T-helper 1 cell treated with Interleukin-12 subunit alpha and Interleukin-12 subunit beta and Interleukin-4 antibody, amounts not matched to agents 30 μg/mL and 1 μg/mL, for 36 hours (primary cell): ENCODE results near the gene TRIM15.

Source experiments
- H3K27ac Mint-ChIP-seq: one replicate; pipeline ENCODE4 v1.8.0; 2021; ENCODE audit warnings: mild to moderate bottlenecking, mixed read lengths
- H3K27me3 Mint-ChIP-seq: one replicate; pipeline ENCODE4 v1.8.0; 2021; ENCODE audit warnings: low read depth, mixed read lengths
- H3K36me3 Mint-ChIP-seq: one replicate; pipeline ENCODE4 v1.8.0; 2021; ENCODE audit warnings: low read depth, mixed read lengths
- H3K4me1 Mint-ChIP-seq: one replicate; pipeline ENCODE4 v1.8.0; 2021; ENCODE audit warnings: low read depth, mixed read lengths
- H3K4me3 Mint-ChIP-seq: one replicate; pipeline ENCODE4 v1.8.0; 2021; ENCODE audit warnings: mild to moderate bottlenecking, moderate library complexity, mixed read lengths
- H3K9me3 Mint-ChIP-seq: one replicate; pipeline ENCODE4 v1.8.0; 2021; ENCODE audit warnings: mixed read lengths

The TRIM15 gene

DNA sequence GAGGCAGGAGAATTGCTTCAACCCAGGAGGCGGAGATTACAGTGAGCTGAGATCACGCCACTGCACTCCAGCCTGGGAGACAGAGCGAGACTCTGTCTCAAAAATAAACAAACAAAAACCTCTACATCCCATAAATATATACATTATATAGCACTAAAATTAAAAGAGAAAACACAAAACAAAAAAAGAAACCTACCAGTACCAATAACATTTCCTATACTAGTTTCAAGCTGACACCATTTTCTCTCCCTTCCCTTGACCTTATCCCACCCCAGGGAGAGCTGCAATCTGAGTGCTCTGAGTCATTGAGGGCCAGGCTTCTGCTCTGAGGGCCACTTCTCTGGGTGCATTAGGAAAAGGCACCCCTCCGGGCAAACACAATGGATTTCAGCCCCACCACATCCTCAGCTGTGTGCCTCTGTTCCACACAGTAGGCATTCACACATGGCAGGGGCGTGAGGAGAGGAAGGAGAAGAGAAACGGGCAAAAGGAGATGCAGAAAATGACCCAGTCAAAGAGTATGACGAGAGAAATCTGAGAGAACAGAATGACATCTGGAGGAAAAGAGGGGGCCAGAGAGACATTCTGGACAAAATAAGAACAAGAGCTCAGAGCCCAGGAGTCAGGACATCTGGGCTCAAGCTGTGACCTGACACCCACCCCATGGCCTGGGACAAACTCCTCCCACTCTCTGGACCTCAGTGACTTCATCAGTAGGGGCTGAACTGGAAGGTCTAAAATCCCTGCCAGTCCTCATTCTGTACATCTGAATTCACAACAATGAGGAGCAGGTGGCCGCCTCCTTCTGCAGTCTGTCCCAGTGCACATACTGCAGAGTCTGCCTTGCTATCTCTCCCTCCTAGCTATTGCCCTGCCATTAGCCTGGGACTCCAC is 31.7 kb downstream of the TRIM15 start:
- Mint-ChIP-seq H3K27me3 (no peaks in the 10 kb centered on the region), H3K36me3 (peaks cover 26% of the 10 kb centered on the region), H3K9me3 (no peaks in the 10 kb centered on the region), H3K4me1 (peaks cover 9% of the 10 kb centered on the region), H3K4me3 (no peak overlapping the region), H3K27ac (no peak overlapping the region)

DNA sequence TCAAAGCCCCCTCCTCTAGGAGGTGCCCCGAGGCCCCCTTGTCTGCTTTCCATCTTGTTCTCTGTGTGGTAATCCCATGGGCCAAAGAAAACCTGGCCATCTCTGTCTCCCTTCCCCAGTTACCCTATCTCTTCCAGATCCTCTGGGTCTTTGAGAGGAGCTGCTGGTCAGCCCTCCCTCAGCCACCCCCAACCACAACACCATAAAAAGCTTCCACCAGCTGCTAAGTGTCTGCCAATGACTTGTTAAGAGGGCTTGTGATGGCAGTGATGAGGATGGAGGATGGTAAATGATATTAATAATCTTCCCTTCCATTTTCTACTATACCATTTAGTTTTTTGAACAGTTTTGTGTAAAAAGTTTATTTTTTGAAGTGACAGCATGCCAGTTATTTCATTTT is 32.6 kb downstream of the TRIM15 start:
- peaks cover 15% of the 10 kb centered on the region for H3K4me1 Mint-ChIP-seq
- H3K27me3 Mint-ChIP-seq: no peaks in the 10 kb centered on the region
- H3K36me3 Mint-ChIP-seq: peaks cover 29% of the 10 kb centered on the region
- H3K9me3 Mint-ChIP-seq: no peaks in the 10 kb centered on the region
- H3K4me3 Mint-ChIP-seq: no peak overlapping the region
- no peak overlapping the region for H3K27ac Mint-ChIP-seq

DNA sequence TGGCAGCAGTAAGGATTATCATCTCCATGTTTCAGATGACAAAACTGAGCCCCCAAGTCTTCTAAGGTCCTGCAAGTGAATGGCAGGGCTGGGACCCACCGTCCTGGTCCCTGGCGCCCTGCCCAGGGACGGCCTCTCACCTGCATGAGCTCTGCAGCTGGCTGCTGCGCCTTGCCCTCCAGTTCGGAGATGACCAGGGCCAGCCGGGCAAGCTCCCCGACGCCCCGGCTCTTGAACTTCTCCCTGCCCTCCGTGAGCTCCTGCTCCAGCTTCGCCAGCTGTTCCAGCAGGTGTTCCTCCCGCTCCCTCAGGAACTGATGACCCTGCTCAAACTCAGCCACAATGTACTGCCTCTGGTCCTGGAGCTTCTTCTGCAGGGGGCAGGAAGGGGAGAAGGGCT is 33.0 kb downstream of the TRIM15 start:
- Mint-ChIP-seq H3K36me3 (peaks cover 27% of the 10 kb centered on the region), H3K4me1 (peaks cover 17% of the 10 kb centered on the region), H3K27me3 (no peaks in the 10 kb centered on the region), H3K4me3 (no peak overlapping the region), H3K9me3 (no peaks in the 10 kb centered on the region), H3K27ac (no peak overlapping the region)

DNA sequence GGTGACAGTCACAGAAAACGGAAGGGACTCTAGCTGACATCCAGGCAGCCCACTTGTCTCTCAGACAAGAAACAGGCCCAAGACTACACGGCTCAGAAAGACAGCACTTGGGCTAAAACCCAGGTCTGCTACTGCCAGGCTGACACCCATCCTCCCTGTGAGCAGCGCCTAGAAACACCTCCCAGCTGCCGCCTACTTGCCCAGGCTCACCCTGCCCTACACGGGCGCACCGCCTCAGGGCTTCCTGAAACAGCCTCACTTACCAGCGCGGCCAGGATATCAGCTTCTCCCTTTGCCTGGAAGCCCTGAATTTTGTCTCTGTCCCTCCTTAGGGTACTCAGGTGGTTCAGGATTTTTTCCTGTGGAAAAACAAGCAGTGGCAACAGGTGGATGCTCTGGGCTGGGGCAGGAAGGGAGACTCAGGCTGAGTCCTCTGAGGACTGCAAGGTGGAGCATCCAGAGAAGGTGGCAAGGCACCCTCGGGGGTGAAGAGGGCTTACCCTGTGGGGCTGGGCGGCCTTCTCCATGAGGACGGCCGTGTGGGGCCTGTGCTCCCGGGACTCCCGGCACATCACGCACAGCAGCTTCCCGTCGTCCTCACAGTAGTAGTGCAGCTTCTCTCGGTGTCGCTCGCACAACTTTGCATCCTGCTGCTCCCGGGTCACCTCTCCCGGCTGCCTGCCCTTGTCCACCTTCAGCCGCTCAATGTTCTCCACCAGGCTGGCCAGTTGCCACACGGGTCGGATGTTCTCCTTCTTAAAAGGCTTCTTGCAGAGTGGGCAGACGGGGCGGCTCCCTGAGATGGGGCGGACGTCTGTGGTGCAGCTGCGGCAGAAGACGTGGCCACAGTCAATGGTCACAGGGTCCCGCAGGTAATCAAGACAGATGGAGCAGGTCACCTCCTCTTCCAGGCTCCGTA is 35.1 kb downstream of the TRIM15 start:
- Mint-ChIP-seq H3K4me1 (peaks cover 24% of the 10 kb centered on the region), H3K9me3 (no peaks in the 10 kb centered on the region), H3K36me3 (peaks cover 27% of the 10 kb centered on the region), H3K27me3 (no peaks in the 10 kb centered on the region), H3K27ac (no peak overlapping the region), H3K4me3 (no peak overlapping the region)

DNA sequence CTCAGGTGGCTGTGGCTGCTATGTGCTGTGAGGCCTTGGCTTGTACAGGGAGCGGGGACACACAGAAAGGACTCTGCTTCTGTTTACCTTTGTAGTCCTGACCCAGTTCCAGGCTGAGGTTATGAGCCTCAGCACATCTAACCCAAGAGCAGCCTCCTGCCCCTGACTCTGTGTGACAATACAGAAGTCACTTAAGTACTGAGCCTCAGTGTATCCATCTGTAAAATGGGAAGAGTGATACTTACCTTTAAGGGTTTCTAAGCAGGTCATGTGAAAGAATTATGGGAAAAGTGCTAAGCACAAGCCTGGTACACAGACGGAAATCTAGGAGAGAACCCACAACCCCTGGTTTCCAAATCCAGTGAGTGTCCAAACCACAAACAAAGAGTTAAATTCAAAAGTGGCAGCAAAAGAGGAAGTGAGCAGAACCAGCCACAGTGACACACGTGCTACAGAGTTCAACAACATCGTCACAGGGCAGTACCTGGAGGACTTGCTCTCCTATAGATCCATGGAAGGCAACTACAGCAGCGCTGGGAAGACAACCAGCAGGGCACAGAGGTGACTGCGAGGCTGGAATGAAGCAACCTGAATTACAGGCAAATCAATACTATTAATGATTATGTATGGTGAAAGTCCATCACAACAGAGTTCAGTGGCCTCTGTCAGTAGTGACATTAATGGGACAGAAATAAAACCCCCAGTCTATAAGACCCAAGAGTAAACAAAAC is 37.4 kb downstream of the TRIM15 start:
- no peaks in the 10 kb centered on the region for H3K9me3 Mint-ChIP-seq
- peak overlapping the region; percentile 11 for H3K27ac Mint-ChIP-seq
- H3K4me1 Mint-ChIP-seq: peaks cover 35% of the 10 kb centered on the region
- no peak overlapping the region for H3K4me3 Mint-ChIP-seq
- H3K27me3 Mint-ChIP-seq: no peaks in the 10 kb centered on the region
- H3K36me3 Mint-ChIP-seq: peaks cover 28% of the 10 kb centered on the region

DNA sequence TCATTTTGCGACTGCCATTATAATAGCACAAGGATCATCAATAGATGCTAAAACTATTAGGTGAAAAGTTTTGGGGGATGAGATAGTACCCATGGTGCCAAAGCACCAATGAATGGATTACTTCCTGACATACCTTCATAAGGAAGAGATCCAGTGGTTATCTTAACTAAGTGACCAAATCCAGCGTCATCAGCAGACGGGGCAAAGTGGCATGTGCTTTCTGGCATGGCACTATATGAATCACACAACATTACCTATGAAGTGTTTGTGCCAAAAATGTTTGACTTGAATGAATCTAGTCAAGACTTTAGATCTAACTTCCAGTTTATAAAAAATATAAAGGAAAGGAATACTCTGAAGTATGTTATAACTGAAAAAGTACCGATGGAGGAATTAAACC is 39.0 kb downstream of the TRIM15 start:
- H3K9me3 Mint-ChIP-seq: no peaks in the 10 kb centered on the region
- H3K4me3 Mint-ChIP-seq: no peak overlapping the region
- H3K27ac Mint-ChIP-seq: no peak overlapping the region
- peaks cover 33% of the 10 kb centered on the region for H3K4me1 Mint-ChIP-seq
- no peaks in the 10 kb centered on the region for H3K27me3 Mint-ChIP-seq
- peaks cover 23% of the 10 kb centered on the region for H3K36me3 Mint-ChIP-seq

DNA sequence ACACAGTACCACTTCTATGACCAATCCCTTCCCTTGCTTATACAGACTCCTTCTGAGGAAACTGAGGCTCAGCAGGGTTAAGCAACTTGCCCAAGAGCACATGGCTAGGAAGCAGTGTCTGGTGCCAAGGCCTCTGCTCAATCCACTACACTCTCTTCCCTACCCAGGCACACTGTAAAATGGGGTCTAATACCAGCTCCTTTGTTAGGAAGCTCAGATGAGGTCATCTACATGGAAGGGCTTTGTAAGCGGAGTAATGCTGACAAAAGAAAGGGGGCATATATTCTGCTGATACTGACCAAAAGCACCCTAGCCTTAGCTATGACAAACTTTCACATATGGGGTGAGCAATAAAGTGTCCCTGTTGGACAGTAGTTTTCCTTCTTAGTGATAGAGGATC is 40.8 kb downstream of the TRIM15 start:
- Mint-ChIP-seq H3K4me3 (no peak overlapping the region), H3K36me3 (peaks cover 18% of the 10 kb centered on the region), H3K27me3 (no peaks in the 10 kb centered on the region), H3K9me3 (no peaks in the 10 kb centered on the region), H3K27ac (no peak overlapping the region), H3K4me1 (peaks cover 43% of the 10 kb centered on the region)

DNA sequence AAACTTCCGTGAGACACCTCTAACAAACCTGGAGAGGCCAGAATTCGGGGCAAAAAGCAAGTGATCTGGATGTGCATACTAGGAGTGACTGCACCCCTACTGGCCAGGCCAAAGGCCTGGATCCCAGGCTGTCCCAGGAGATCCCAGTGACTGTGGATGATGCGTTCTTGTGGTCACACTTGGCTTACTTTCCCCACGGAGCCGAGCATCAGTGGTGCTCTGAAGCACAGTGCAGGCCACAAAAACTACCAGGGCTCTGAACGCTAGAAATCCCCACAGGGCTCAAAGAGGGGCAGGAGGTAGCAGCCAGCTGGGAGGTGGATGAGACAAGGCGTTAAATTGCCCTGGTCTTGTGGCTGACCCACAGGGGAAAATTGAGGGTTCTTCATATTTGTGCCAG is 42.8 kb downstream of the TRIM15 start:
- H3K27ac Mint-ChIP-seq: no peak overlapping the region
- H3K9me3 Mint-ChIP-seq: no peaks in the 10 kb centered on the region
- peaks cover 18% of the 10 kb centered on the region for H3K36me3 Mint-ChIP-seq
- no peaks in the 10 kb centered on the region for H3K27me3 Mint-ChIP-seq
- no peak overlapping the region for H3K4me3 Mint-ChIP-seq
- H3K4me1 Mint-ChIP-seq: peaks cover 46% of the 10 kb centered on the region

DNA sequence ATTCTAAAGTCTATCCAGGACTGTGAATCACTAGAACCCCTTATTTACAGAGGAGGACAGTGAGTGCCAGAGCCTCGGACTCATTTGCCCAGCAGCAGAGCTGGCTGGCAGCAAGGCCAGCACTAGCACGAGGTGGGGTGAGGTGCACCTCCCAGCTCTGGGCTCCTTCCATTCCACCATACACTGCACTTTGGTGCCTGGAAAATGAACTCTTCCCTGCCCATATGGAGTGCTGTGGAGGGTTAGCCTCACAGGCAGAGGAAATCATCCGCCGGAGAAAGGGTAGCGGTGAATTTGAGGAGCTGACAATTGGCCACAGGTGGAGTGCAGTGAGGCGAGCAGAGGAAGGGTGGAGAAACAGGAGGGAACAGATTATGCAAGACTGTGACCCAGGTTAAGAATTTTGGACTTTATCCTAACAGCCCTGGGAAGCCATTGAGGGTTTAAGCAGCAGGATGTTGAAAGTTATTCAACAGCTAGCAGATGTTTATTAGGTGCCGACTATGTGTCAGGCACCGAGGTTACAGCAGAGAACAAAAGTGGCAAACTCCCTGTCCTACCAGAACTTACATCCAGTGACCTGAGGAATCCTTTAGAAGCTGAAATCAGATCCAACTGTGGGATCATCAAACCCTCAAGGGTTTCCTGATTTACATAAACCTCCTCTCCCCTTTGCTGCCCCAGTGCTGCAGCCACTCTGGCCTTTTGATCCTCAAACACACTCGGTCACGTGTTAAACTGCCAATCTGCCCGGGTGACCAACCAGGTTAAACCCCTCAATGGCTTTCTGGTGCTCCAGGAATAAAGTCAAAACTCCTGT is 43.7 kb downstream of the TRIM15 start:
- Mint-ChIP-seq H3K9me3 (no peaks in the 10 kb centered on the region), H3K27ac (no peak overlapping the region), H3K27me3 (no peaks in the 10 kb centered on the region), H3K4me1 (peaks cover 51% of the 10 kb centered on the region), H3K36me3 (peaks cover 23% of the 10 kb centered on the region), H3K4me3 (no peak overlapping the region)

DNA sequence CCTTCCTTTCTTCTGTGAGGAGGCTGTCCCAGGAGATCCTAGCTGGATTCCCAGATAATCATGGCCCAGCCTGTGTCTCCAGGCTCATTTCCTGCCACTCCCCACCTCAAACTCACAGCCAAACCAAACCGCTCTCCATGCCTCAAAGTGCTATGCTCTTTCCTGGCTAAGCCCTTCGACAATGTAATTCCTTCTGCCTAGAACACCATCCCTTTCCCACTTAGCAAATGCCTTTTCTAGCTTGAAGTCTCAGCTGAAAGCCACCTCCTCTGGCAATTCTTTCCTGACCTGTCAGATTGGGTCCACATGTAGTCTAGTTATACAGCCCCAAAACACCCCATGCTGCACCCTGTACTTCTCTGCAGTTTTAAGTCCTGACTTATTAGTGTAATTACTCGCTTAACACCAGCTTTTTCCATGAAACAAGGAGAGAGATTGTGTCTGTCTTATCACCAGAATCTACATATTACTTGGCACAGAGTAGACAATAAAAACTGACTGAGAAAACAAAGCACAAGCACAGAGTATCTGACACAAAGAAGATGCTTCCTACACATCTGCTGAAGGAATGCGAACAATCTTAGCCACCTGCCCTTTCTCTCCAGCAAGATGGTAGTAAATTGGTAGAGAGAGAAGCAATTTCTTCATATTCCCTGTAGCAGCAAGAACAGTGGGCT is 44.4 kb downstream of the TRIM15 start:
- Mint-ChIP-seq H3K4me3 (no peak overlapping the region), H3K9me3 (no peaks in the 10 kb centered on the region), H3K27me3 (no peaks in the 10 kb centered on the region), H3K36me3 (peaks cover 22% of the 10 kb centered on the region), H3K27ac (no peak overlapping the region), H3K4me1 (peaks cover 49% of the 10 kb centered on the region)

DNA sequence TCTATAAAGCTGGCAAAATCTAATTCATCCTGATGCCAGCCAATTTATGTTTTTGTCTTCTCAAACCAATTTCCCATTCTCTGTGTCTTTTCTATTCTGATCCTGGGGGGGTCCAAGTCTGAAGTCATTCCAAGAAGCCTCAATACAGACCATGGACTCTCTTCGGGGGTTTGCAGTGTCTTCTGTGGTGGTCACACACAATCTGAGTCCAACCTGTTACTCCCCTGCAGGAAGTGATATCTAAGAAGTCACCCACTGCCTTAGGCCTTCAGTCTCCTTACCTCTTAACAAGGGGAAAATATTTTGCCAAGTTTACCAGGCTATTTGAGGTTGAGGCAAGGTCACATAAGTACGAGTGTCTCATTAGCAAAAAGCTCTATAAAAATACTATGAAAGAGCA is 48.0 kb downstream of the TRIM15 start:
- Mint-ChIP-seq H3K36me3 (peaks cover 15% of the 10 kb centered on the region), H3K9me3 (no peaks in the 10 kb centered on the region), H3K4me3 (peak overlapping the region; percentile 30), H3K27ac (peak overlapping the region; percentile 14), H3K4me1 (peaks cover 54% of the 10 kb centered on the region), H3K27me3 (no peaks in the 10 kb centered on the region)

DNA sequence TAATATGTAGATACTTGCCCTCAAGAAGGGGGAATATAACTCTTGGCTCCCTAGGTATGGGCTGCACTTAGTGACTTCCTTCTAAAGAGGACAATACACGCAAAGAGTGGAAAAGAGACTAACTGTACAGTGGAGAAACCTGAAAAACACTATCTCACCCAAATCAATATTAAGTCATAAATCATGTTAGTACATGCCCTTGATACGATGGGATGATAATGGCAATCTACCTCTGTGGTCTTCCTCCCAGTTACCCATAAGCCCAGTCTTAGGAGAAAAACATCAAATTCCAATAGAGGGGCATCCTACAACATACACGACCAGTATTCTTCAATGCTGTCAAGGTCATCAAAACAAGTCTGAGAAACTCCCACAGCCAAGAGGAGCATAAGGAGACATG is 48.6 kb downstream of the TRIM15 start:
- Mint-ChIP-seq H3K36me3 (peaks cover 15% of the 10 kb centered on the region), H3K9me3 (no peaks in the 10 kb centered on the region), H3K4me3 (peak overlapping the region; percentile 99), H3K27ac (peak overlapping the region; percentile 83), H3K27me3 (no peaks in the 10 kb centered on the region), H3K4me1 (peaks cover 51% of the 10 kb centered on the region)

DNA sequence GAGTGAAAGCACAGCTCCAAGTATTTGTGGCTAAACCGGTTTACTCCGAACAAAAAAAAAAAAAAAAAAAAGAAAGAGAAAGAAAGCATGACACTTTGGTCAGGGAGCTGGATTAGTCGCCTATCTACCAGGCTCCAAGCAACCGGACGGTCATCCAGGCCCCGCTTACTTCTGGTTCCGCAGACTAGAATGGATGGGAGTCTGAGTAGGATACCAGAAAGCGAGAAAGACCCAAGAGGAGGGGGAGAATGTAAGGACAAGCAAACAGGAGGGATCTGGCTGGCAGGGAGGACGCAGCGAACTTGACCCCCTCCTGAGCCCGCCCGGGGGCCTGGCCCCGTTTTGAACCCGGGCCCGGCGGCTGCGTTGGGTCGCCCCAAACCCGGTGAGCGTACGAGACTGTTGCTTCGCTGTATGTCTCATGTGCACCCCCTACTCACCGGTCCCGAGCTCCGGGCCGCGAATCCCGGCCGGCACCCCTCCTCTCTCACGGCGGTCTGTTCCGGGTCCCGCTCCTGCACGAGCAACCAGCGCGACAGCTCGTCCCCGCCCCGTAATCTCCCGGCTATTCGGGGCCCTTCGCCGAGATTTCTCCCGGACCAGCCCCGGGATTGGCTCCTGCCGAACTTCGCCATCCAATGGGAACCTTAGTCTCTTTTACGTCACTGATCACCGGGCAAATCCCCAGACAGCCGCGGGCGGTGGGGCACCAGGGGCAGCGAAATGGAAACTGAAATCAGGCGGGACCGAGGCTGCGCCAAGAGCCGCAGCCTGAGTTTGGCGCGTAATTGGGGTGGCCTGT is 49.7 kb downstream of the TRIM15 start, which contains the start of gene TRIM26:
TSS of gene TRIM26 (minus strand) at position 542 of the 802 bp plus-strand sequence. CDS start 14,303 bp downstream, outside the sequence.
- Mint-ChIP-seq H3K36me3 (peaks cover 15% of the 10 kb centered on the region), H3K4me1 (peaks cover 43% of the 10 kb centered on the region), H3K27ac (peak within 1 kb of the TSS; percentile 99), H3K9me3 (no peaks in the 10 kb centered on the region), H3K4me3 (peak within 1 kb of the TSS; percentile 99), H3K27me3 (no peaks in the 10 kb centered on the region)
